ENCODE results near the gene TMEM134. TPM values are rescaled to one million over a fixed set of nuclear protein-coding genes. Genes with fewer than 3 reads are reported as not detected.
A peak's percentile ranks its signal among the peaks of the same experiment; 100 is the strongest.
"Not testable (repeated sequence)": the region's sequence is repeated elsewhere in the genome, so short reads cannot be mapped to it uniquely, and the experiment has no call there.

TMEM134 gene
- total RNA-seq, 1 donor from 2014 or later = 62.0 TPM

DNA sequence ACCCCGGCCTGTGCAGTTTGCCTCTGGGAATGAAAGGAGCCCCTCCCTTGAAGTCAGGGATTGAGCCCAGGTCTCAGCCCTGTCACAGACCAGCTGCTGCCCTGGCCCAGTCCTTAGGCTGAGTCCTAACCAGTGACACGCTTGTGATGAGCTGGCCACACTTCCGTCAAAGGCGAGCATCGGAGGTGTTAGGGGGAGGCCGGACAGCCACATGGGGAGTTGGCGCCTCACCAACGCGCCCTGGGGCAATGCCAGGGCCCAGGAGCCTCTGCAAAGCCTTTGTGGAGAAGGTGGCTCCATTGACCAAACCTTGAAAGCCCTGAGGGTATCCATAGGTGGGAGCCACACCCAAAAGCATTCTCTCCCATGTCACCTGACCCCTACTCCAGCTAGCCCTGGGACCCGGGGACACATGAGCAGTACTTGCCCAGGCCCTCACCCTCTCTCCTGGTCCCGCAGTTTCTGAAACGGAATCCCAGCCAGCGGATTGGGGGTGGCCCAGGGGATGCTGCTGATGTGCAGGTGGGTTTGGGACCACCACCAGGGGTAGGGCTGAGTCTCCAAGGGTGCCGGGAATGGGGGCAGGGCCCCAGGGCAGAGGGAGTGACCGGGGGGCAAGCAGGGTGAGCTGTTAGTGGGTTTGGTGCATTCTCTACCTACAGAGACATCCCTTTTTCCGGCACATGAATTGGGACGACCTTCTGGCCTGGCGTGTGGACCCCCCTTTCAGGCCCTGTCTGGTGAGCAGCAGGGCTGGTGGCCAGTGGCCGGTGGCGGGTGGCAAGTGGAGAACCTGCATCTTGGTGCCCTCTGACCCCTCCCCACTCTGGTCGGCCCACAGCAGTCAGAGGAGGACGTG is 35.3 kb downstream of the TMEM134 start:
- peak overlapping the region; percentile 28 for H3K27ac Mint-ChIP-seq
- H3K36me3 Mint-ChIP-seq (ENCODE audit: low read depth) = peaks cover 62% of the 10 kb centered on the region
- intact Hi-C loops (cut with micrococcal nuclease) = no loop called here
- peak overlapping the region; percentile 21 for H3K4me3 Mint-ChIP-seq (ENCODE audit: low read depth)
- H3K9me3 Mint-ChIP-seq = no peaks in the 10 kb centered on the region
- H3K4me1 Mint-ChIP-seq (ENCODE audit: low read depth) = peaks cover 21% of the 10 kb centered on the region
- H3K27me3 Mint-ChIP-seq (ENCODE audit: low read depth) = no peaks in the 10 kb centered on the region
- DNase-seq (ENCODE audit: low spot score) = no peak

DNA sequence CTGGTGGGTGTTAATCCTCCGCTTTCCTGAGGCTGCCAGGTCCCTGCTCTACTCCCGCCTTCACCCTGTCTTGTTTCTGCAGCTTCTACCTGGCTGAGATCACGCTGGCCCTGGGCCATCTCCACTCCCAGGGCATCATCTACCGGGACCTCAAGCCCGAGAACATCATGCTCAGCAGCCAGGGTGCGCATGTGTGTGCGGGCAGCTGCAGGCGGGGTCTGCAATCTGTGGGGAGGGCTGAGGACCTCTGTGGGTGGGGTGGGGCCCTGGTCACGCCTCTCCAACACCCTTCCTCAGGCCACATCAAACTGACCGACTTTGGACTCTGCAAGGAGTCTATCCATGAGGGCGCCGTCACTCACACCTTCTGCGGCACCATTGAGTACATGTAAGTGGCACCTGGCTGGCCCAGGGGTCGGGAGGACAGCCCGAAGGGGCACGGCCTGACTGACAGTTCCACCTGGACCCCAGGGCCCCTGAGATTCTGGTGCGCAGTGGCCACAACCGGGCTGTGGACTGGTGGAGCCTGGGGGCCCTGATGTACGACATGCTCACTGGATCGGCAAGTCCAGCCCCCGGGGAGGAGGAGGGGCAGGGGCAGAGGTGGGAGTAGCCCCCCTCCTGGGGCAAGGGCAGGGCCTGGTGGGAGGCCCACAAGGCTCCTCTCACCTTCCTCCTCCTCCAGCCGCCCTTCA is 36.2 kb downstream of the TMEM134 start:
- Mint-ChIP-seq H3K27me3 (ENCODE audit: low read depth) (no peaks in the 10 kb centered on the region), H3K9me3 (no peaks in the 10 kb centered on the region), H3K4me3 (ENCODE audit: low read depth) (no peak overlapping the region), H3K36me3 (ENCODE audit: low read depth) (peaks cover 57% of the 10 kb centered on the region), H3K27ac (peak overlapping the region; percentile 31), H3K4me1 (ENCODE audit: low read depth) (peaks cover 20% of the 10 kb centered on the region)
- DNase-seq (ENCODE audit: low spot score) = no peak
- intact Hi-C loops (cut with micrococcal nuclease) = no loop called here

DNA sequence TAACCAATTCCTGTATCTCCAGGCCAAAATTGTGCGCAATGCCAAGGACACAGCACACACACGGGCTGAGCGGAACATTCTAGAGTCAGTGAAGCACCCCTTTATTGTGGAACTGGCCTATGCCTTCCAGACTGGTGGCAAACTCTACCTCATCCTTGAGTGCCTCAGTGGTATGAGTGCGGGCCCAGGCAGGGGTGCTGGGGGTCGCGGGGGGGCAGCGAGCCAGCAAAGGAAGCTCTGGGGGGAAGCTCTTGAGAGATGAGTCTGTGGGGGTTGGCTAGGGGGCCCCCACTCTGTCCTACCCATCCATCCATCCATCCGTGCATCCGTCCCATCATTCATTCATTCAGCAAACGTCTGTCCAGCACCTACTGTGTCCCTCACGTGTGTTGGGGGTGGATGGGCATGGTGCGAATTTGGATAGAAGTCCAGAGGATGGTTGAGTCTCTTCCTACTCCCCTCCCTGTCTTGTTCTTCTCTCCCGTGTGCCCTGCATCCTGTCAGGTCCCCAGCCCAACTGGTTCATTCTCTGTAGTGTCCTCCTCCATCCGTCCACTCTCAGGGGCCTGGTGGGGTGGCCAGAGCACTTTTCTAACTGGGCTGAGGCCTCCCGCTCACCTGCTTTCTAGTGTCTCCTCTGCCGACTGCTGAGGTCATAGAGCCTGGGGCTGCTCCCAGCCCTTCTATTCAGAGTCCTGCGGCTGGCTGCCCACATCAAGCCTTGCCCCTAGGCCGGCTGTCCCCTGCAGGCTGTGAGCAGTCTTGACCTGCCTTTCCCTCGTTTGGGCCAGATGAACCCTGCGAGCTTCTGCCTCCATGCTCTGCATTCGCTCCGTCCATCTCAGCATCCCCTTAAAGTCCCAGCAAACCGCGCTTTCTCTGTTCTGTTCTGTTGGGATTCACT is 37.5 kb downstream of the TMEM134 start:
- Mint-ChIP-seq H3K27ac (peak overlapping the region; percentile 46), H3K4me3 (ENCODE audit: low read depth) (no peak overlapping the region), H3K27me3 (ENCODE audit: low read depth) (no peaks in the 10 kb centered on the region), H3K4me1 (ENCODE audit: low read depth) (peaks cover 23% of the 10 kb centered on the region), H3K36me3 (ENCODE audit: low read depth) (peaks cover 50% of the 10 kb centered on the region), H3K9me3 (no peaks in the 10 kb centered on the region)
- no peak for DNase-seq (ENCODE audit: low spot score)
- intact Hi-C loops (cut with micrococcal nuclease) = no loop called here

DNA sequence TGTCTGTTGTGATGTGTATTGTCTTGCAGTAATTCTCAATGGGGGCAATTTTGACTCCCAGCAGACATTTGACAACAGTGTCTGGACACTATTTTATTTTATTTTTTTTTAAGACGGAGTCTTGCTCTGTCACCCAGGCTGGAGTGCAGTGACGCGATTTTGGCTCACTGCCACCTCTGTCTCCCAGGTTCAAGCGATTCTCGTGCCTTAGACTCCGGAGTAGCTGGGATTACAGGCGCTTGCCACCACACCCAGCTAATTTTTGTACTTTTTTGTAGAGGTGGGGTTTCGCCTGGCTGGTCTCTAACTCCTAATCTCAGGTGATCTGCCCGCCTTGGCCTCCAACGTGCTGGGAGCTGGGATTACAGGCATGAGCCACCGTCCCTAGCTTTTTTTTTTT is 39.3 kb downstream of the TMEM134 start:
- H3K9me3 Mint-ChIP-seq = no peaks in the 10 kb centered on the region
- peaks cover 37% of the 10 kb centered on the region for H3K36me3 Mint-ChIP-seq (ENCODE audit: low read depth)
- peak overlapping the region; percentile 45 for H3K4me3 Mint-ChIP-seq (ENCODE audit: low read depth)
- intact Hi-C loops (cut with micrococcal nuclease) = loop anchor here (2.0 kb wide), 1 partner anchor 13 kb away; the partner anchor contains the start of gene CORO1B
- DNase-seq (ENCODE audit: low spot score) = no peak
- H3K27ac Mint-ChIP-seq = no peak overlapping the region
- H3K4me1 Mint-ChIP-seq (ENCODE audit: low read depth) = peaks cover 16% of the 10 kb centered on the region
- no peaks in the 10 kb centered on the region for H3K27me3 Mint-ChIP-seq (ENCODE audit: low read depth)

DNA sequence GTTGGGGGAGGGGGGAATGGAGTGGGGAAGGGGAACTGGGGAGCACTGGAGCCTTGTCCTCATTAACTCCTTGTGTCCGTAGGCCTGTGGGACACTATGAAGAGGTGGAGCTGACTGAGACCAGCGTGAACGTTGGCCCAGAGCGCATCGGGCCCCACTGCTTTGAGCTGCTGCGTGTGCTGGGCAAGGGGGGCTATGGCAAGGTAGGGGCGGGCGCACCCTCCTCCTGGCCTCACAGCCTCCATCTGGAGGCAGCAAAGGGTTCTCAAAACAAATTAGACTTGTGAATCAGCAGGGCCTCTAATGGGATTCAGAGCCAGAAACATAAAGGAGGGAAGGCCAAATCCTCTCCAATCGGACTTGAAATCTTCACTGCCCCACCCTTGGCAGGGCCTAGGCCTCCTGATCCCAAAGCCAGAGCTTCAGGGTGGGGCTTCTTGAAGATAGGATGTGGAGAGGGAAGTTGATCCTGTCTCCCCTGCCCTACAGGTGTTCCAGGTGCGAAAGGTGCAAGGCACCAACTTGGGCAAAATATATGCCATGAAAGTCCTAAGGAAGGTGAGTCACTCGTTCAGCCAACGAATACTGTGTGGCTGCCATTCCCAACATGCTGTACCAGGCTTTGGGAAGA is 39.9 kb downstream of the TMEM134 start:
- H3K4me1 Mint-ChIP-seq (ENCODE audit: low read depth) = peaks cover 17% of the 10 kb centered on the region
- peak overlapping the region; percentile 93 for H3K27ac Mint-ChIP-seq
- no peak for DNase-seq (ENCODE audit: low spot score)
- peaks cover 35% of the 10 kb centered on the region for H3K36me3 Mint-ChIP-seq (ENCODE audit: low read depth)
- H3K4me3 Mint-ChIP-seq (ENCODE audit: low read depth) = peak overlapping the region; percentile 98
- H3K27me3 Mint-ChIP-seq (ENCODE audit: low read depth) = no peaks in the 10 kb centered on the region
- intact Hi-C loops (cut with micrococcal nuclease) = loop anchor here (2.0 kb wide), 1 partner anchor 14 kb away; the partner anchor contains the start of gene CORO1B
- H3K9me3 Mint-ChIP-seq = no peaks in the 10 kb centered on the region

DNA sequence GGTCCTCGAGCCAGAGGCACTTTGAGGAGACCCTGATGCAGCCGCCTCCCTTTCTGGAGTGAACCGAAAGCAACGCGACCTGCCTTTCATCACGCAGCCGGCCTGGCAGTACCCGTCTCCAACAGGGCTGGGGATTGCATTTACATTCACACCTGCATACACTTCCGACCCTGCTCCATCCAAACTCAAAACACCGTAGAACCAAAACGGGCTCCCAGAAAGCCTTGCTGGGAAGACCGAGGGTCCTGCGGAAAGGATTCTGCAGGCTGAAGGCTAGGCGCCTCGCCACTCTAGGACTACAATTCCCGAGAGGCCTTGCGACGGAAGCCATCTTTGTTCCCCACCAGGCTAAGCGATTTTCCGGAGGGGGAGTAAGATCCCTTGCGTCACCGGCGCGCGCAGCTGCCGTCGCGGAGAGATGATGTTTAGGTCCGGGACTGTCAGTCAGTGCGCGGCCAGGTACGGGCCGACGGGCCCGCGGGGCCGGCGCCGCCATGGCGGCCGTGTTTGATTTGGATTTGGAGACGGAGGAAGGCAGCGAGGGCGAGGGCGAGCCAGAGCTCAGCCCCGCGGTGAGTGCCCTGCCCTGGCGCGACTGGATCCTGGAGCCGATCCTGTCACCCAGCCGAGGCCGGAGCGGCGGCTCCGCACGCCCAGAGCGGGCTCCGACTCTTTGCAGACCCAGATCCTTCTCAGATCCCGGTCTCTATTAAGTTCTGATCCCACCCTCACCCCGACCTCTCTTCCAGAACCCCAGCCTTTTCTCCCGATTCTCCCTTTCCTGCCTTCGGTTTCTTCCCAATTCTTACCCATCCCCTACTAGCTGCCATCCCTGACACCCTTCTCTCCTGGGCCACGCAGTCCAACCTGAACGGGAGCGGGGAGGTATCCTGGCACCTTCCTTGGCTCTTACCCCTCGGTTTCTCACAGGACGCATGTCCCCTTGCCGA is 40.7 kb downstream of the TMEM134 start, which contains the start of gene RPS6KB2:
RPS6KB2 (plus strand) TSS at position 443 of the 950 bp plus-strand sequence; CDS start at position 495, 52 bp downstream.
- no peaks in the 10 kb centered on the region for H3K9me3 Mint-ChIP-seq
- H3K27me3 Mint-ChIP-seq (ENCODE audit: low read depth) = no peaks in the 10 kb centered on the region
- intact Hi-C loops (cut with micrococcal nuclease) = loop anchor here (1.0 to 2.0 kb wide), 4 partner anchors 8 to 41 kb away; partner anchors contain the start of genes CORO1B, PPP1CA and TMEM134
- H3K27ac Mint-ChIP-seq = peak within 1 kb of the TSS; percentile 93
- peaks cover 15% of the 10 kb centered on the region for H3K4me1 Mint-ChIP-seq (ENCODE audit: low read depth)
- H3K4me3 Mint-ChIP-seq (ENCODE audit: low read depth) = peak within 1 kb of the TSS; percentile 98
- peak; percentile 98 for DNase-seq (ENCODE audit: low spot score)
- peaks cover 33% of the 10 kb centered on the region for H3K36me3 Mint-ChIP-seq (ENCODE audit: low read depth)

DNA sequence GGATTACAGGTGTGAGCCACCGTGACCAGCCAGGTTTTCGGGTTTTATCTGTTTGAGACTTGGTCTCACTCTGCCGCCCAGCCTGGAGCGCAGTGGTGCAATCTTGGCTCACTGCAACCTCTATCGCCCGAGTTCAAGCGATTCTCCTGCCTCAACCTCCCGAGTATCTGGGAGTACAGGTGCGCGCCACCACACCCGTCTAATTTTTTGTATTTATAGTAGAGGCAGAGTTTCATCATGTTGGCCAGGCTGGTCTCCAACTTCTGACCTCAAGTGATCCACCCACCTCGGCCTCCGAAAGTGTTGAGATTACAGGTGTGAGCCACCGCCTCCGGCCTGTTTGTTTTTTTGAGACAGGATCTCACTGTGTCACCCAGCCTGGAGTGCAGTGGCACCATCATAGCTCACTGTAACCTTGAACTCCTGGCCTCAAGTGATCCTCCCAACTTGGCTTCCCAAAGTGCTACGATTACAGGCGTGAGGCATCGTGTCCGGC is 41.6 kb downstream of the TMEM134 start:
- Mint-ChIP-seq H3K36me3 (ENCODE audit: low read depth) (peaks cover 27% of the 10 kb centered on the region), H3K4me1 (ENCODE audit: low read depth) (peaks cover 13% of the 10 kb centered on the region), H3K27ac (peak overlapping the region; percentile 93), H3K4me3 (ENCODE audit: low read depth) (peak overlapping the region; percentile 98)
- DNase-seq (ENCODE audit: low spot score); H3K27me3 Mint-ChIP-seq (ENCODE audit: low read depth); H3K9me3 Mint-ChIP-seq; intact Hi-C loops (cut with micrococcal nuclease): not testable (repeated sequence)

DNA sequence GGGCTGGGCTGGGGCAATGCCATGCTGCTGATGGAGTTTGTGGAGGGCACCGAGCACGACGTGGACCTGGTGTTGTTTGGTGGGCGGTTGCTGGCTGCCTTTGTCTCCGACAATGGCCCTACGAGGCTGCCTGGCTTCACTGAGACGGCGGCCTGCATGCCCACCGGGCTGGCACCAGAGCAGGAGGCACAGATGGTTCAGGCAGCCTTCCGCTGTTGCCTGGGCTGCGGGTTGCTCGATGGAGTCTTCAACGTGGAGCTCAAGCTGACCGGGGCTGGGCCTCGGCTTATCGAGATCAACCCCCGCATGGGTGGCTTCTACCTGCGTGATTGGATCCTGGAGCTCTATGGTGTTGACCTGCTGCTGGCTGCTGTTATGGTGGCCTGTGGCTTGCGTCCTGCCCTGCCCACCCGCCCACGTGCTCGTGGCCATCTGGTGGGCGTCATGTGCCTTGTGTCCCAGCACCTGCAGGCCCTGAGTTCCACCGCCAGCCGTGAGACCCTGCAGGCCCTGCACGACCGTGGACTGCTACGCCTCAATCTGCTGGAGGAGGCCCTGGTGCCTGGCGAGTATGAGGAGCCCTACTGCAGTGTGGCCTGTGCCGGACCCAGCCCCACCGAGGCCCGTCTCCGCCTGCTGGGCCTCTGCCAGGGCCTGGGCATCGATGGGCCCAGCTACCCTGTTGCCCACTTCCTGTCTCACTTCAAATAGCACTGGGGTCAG is 45.0 kb downstream of the TMEM134 start:
- Mint-ChIP-seq H3K9me3 (no peaks in the 10 kb centered on the region), H3K27me3 (ENCODE audit: low read depth) (peaks cover 1% of the 10 kb centered on the region), H3K4me1 (ENCODE audit: low read depth) (peaks cover 14% of the 10 kb centered on the region), H3K4me3 (ENCODE audit: low read depth) (no peak overlapping the region), H3K36me3 (ENCODE audit: low read depth) (peaks cover 7% of the 10 kb centered on the region), H3K27ac (no peak overlapping the region)
- DNase-seq (ENCODE audit: low spot score) = no peak
- intact Hi-C loops (cut with micrococcal nuclease) = loop anchor here (5.0 kb wide), 2 partner anchors 83 to 383 kb away; partner anchors contain the start of genes CDK2AP2 and PITPNM1

DNA sequence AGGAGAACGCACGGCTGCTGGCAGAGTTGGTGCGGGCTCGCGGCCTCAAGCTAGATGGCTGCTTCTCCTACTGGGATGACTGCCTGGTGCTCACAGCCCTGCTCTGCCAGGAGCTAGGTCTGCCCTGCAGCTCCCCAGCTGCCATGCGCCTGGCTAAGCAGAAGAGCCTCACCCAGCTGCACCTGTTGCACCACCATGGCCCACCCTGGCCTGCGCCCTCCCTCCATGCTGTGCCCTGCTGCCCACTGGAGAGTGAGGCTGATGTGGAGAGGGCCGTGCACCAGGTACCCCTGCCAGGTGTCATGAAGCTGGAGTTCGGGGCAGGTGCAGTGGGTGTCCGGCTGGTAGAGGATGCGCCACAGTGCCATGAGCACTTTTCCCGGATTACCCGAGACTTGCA is 45.6 kb downstream of the TMEM134 start:
- no peak overlapping the region for H3K27ac Mint-ChIP-seq
- no peaks in the 10 kb centered on the region for H3K9me3 Mint-ChIP-seq
- no peak overlapping the region for H3K4me3 Mint-ChIP-seq (ENCODE audit: low read depth)
- peaks cover 2% of the 10 kb centered on the region for H3K36me3 Mint-ChIP-seq (ENCODE audit: low read depth)
- intact Hi-C loops (cut with micrococcal nuclease) = loop anchor here (5.0 kb wide), 2 partner anchors 84 to 384 kb away; partner anchors contain the start of genes CDK2AP2 and PITPNM1
- H3K27me3 Mint-ChIP-seq (ENCODE audit: low read depth) = peaks cover 1% of the 10 kb centered on the region
- DNase-seq (ENCODE audit: low spot score) = no peak
- H3K4me1 Mint-ChIP-seq (ENCODE audit: low read depth) = peaks cover 16% of the 10 kb centered on the region

DNA sequence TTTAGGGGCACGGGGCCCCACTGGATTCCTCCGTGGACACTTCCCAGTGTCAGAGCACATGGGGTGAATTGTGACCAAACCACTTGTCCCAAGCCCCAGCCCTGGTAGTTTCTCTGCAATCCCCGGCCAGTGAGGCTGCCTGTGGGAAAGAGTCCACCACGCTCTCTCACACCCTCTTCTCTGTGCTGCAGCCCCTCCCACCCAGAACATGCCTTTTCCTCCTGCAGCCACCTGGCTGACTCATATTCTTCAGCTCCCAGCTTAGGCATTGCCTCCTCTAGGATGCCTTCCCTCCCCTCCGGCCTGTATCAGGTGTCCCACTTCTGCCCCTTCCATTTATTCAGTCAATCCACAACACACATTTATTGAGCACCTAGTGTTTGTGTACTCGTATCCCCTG is 46.2 kb downstream of the TMEM134 start:
- Mint-ChIP-seq H3K27me3 (ENCODE audit: low read depth) (peaks cover 1% of the 10 kb centered on the region), H3K4me3 (ENCODE audit: low read depth) (no peak overlapping the region), H3K4me1 (ENCODE audit: low read depth) (peaks cover 16% of the 10 kb centered on the region)

More for the DNA sequence above, 46.2 kb downstream of the TMEM134 start:
- Mint-ChIP-seq H3K27ac (no peak overlapping the region), H3K9me3 (no peaks in the 10 kb centered on the region), H3K36me3 (ENCODE audit: low read depth) (peaks cover 2% of the 10 kb centered on the region)
- intact Hi-C loops (cut with micrococcal nuclease) = loop anchor here (5.0 kb wide), 2 partner anchors 84 to 384 kb away; partner anchors contain the start of genes CDK2AP2 and PITPNM1
- DNase-seq (ENCODE audit: low spot score) = no peak

All from activated T-helper 2 cell treated with anti-CD3 and anti-CD28 coated beads, Interferon-gamma antibody, Interleukin-2, Interleukin-4, amounts not matched to agents 10 μg/mL and 5 μg/mL and 100 μg/mL, durations not matched to agents 14 hours and 24 hours and 36 hours (primary cell).